Spleen (tissue), 7 donors: ENCODE data around the gene SLIT3.

Source experiments
- POLR2A ChIP-seq, 3 donors: fragments of 450-650 bp; IDR thresholded peaks; one replicate each; pipeline ENCODE4 v1.5.1; 2017; ENCODE audit warnings: antibody characterized with exemption in 3 of 3, mild to moderate bottlenecking in 1 of 3
- TF ChIP-seq, protein P1 (sequence below), 11 experiments: fragments of 200-600 bp in 7 of 11; fragments of 450-650 bp in 4 of 11; sonication (generic) in 4 of 11; IDR thresholded peaks in 8 of 11; conservative IDR thresholded peaks in 3 of 11; 1 replicate in 7 of 11; 2 replicates in 4 of 11; pipeline versions ENCODE4 v1.4.0 to v1.8.0; 2016 to 2021; ENCODE audit warnings: antibody characterized with exemption in 11 of 11, inconsistent platforms in 4 of 11, mild to moderate bottlenecking in 1 of 11
- donor health status: DM: no; HTN: no; CAD: no; lungs with moderate emphysema.
- donor health status: DM: no; HTN: no; CAD: no.
- donor health status: DM: no; HTN: no; CAD: no.

- TF ChIP-seq, protein P1, sequence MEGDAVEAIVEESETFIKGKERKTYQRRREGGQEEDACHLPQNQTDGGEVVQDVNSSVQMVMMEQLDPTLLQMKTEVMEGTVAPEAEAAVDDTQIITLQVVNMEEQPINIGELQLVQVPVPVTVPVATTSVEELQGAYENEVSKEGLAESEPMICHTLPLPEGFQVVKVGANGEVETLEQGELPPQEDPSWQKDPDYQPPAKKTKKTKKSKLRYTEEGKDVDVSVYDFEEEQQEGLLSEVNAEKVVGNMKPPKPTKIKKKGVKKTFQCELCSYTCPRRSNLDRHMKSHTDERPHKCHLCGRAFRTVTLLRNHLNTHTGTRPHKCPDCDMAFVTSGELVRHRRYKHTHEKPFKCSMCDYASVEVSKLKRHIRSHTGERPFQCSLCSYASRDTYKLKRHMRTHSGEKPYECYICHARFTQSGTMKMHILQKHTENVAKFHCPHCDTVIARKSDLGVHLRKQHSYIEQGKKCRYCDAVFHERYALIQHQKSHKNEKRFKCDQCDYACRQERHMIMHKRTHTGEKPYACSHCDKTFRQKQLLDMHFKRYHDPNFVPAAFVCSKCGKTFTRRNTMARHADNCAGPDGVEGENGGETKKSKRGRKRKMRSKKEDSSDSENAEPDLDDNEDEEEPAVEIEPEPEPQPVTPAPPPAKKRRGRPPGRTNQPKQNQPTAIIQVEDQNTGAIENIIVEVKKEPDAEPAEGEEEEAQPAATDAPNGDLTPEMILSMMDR (IDR thresholded peaks at IDR 0.05 in 8 of 11, conservative IDR thresholded peaks at IDR 0.05 in 3 of 11): no peak
- no peak for TF ChIP-seq POLR2A (IDR thresholded peaks at IDR 0.05)
Observed at GRCh38 chr5:169273451-169273850, 27.5 kb downstream of the SLIT3 start.
